HepG2 (cell line): ENCODE results near the gene MRPL50. TPM values are rescaled to one million over a fixed set of nuclear protein-coding genes. Genes with fewer than 3 reads are reported as not detected.

Experiments used
- ATM ChIP-seq: fragments of 450-650 bp; IDR thresholded peaks from 2 replicates; pipeline ENCODE4 v1.7.1; 2017; ENCODE audit warnings: mild to moderate bottlenecking, borderline replicate concordance
- BCLAF1 ChIP-seq: fragments of 450-650 bp; IDR thresholded peaks from 2 replicates; pipeline ENCODE4 v1.6.1; 2017; ENCODE audit warnings: mild to moderate bottlenecking
- GATAD1 ChIP-seq: IDR thresholded peaks from 2 replicates; pipeline ENCODE4 v1.6.1; 2016; ENCODE audit warnings: missing genetic modification reagents, missing compliant biosample characterization
- HDAC6 ChIP-seq: fragments of 200-600 bp; sonication (generic); IDR thresholded peaks from 2 replicates; pipeline ENCODE4 v1.7.0; 2017; ENCODE audit warnings: mild to moderate bottlenecking, antibody characterized with exemption, low read length, low read depth
- MTA3 ChIP-seq: sonication (generic); formaldehyde crosslinking; IDR thresholded peaks from 2 replicates; pipeline ENCODE4 v1.4.0; 2020; ENCODE audit warnings: missing genetic modification reagents
- TBX3 ChIP-seq: fragments of 450-650 bp; IDR thresholded peaks from 2 replicates; pipeline ENCODE4 v1.6.1; 2017; ENCODE audit warnings: antibody characterized with exemption, mild to moderate bottlenecking, inconsistent platforms, borderline replicate concordance
- ZBTB37 ChIP-seq: sonication (generic); formaldehyde crosslinking; IDR thresholded peaks from 2 replicates; pipeline ENCODE4 v1.4.0; 2020; ENCODE audit warnings: mild to moderate bottlenecking, missing genetic modification reagents
- ZBTB7A ChIP-seq: sonication (generic); formaldehyde crosslinking; IDR thresholded peaks from 2 replicates; pipeline ENCODE4 v1.8.0; 2022; ENCODE audit warnings: mild to moderate bottlenecking, missing genetic modification reagents
- ZGPAT ChIP-seq: IDR thresholded peaks from 2 replicates; pipeline ENCODE4 v1.6.1; 2016; ENCODE audit warnings: mild to moderate bottlenecking
- ZNF17 ChIP-seq: sonication (generic); formaldehyde crosslinking; IDR thresholded peaks from 2 replicates; pipeline ENCODE4 v1.5.0; 2020; ENCODE audit warnings: mild to moderate bottlenecking, missing genetic modification reagents
- ZNF253 ChIP-seq: sonication (generic); formaldehyde crosslinking; IDR thresholded peaks from 2 replicates; pipeline ENCODE4 v1.8.0; 2022; ENCODE audit warnings: mild to moderate bottlenecking, missing genetic modification reagents, borderline replicate concordance
- ZNF280D ChIP-seq: sonication (generic); formaldehyde crosslinking; IDR thresholded peaks from 2 replicates; pipeline ENCODE4 v1.5.1; 2020; ENCODE audit warnings: mild to moderate bottlenecking, missing genetic modification reagents
- ZNF589 ChIP-seq: sonication (generic); formaldehyde crosslinking; conservative IDR thresholded peaks from 2 replicates; pipeline ENCODE4 v1.8.0; 2022; ENCODE audit warnings: mild to moderate bottlenecking, moderate library complexity, missing genetic modification reagents
- polyA plus RNA-seq, 8 experiments: library from polyadenylated mRNA; depleted of rRNA in 3 of 8; stranded (reverse) in 7 of 8; unstranded in 1 of 8; fragments of >200 nt; fragmentation: Illumina TruSeq in 4 of 8; extraction: Trizol in 4 of 8; gene quantifications; 2 replicates each; pipeline versions ENCODE4 v1.2.1 to v1.2.3, GENCODE V29; 2011 to 2016; ENCODE audit warnings: low read depth in 4 of 8, missing spikeins in 1 of 8, mixed read lengths in 1 of 8; ENCODE audit not compliant: insufficient read depth in 1 of 8
- total RNA-seq, 5 experiments: library from RNA; depleted of rRNA; stranded (reverse); fragments of >200 nt; fragmentation: Illumina TruSeq; extraction: Trizol; gene quantifications; 2 replicates each; pipeline ENCODE4 v1.2.3, GENCODE V29; 2016; ENCODE audit warnings: low read depth in 1 of 5
- TF ChIP-seq, protein P1 (sequence below), 2 experiments: sonication (generic) in 1 of 2; formaldehyde crosslinking in 1 of 2; IDR thresholded peaks; 2 replicates each; pipeline versions ENCODE4 v1.4.0 to v1.6.1; 2018 to 2020; ENCODE audit warnings: missing genetic modification reagents in 2 of 2, borderline replicate concordance in 1 of 2, low read depth in 1 of 2, mild to moderate bottlenecking in 1 of 2, missing biosample characterization in 1 of 2
- TF ChIP-seq, protein P2 (sequence below): sonication (generic); formaldehyde crosslinking; conservative IDR thresholded peaks from 2 replicates; pipeline ENCODE4 v1.4.0; 2020; ENCODE audit warnings: missing genetic modification reagents

MRPL50 gene
- total and polyA plus RNA-seq, 2 of the 13 experiments (the other 11 are each of a cell fraction or from before 2014, with no cell fraction given) = 37.1 to 70.0 TPM

- no peak for TF ChIP-seq ZNF280D (CRISPR knock-in tag)
- no peak for TF ChIP-seq BCLAF1
- TF ChIP-seq ZNF17 (CRISPR knock-in tag) = no peak
- no peak for TF ChIP-seq ZNF589 (CRISPR knock-in tag)
- no peak for TF ChIP-seq ZBTB7A (CRISPR knock-in tag)
- TF ChIP-seq TBX3 = no peak
- TF ChIP-seq MTA3 = no peak
- peak; percentile 33; the same call in 1 of the 2 replicates for TF ChIP-seq GATAD1 (CRISPR knock-in tag)
- TF ChIP-seq, protein P1, sequence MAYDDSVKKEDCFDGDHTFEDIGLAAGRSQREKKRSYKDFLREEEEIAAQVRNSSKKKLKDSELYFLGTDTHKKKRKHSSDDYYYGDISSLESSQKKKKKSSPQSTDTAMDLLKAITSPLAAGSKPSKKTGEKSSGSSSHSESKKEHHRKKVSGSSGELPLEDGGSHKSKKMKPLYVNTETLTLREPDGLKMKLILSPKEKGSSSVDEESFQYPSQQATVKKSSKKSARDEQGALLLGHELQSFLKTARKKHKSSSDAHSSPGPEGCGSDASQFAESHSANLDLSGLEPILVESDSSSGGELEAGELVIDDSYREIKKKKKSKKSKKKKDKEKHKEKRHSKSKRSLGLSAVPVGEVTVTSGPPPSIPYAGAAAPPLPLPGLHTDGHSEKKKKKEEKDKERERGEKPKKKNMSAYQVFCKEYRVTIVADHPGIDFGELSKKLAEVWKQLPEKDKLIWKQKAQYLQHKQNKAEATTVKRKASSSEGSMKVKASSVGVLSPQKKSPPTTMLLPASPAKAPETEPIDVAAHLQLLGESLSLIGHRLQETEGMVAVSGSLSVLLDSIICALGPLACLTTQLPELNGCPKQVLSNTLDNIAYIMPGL (CRISPR knock-in tag; IDR thresholded peaks at IDR 0.05; ENCODE audit: borderline replicate concordance in 1 of 2, low read depth in 1 of 2) = no peak
- TF ChIP-seq ZBTB37 (CRISPR knock-in tag) = no peak
- no peak for TF ChIP-seq ATM
- TF ChIP-seq ZNF253 (CRISPR knock-in tag) = no peak
- TF ChIP-seq, protein P2, sequence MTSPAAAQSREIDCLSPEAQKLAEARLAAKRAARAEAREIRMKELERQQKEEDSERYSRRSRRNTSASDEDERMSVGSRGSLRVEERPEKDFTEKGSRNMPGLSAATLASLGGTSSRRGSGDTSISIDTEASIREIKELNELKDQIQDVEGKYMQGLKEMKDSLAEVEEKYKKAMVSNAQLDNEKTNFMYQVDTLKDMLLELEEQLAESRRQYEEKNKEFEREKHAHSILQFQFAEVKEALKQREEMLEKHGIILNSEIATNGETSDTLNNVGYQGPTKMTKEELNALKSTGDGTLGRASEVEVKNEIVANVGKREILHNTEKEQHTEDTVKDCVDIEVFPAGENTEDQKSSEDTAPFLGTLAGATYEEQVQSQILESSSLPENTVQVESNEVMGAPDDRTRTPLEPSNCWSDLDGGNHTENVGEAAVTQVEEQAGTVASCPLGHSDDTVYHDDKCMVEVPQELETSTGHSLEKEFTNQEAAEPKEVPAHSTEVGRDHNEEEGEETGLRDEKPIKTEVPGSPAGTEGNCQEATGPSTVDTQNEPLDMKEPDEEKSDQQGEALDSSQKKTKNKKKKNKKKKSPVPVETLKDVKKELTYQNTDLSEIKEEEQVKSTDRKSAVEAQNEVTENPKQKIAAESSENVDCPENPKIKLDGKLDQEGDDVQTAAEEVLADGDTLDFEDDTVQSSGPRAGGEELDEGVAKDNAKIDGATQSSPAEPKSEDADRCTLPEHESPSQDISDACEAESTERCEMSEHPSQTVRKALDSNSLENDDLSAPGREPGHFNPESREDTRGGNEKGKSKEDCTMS (CRISPR knock-in tag) = no peak
- TF ChIP-seq HDAC6 = no peak
- TF ChIP-seq ZGPAT = peak; percentile 78; the same call in 1 of the 2 replicates
These were observed 23.2 kb upstream of the MRPL50 start (continued) for GRCh38 chr9:101421653-101422065.
